ENCODE measurements around the gene SLC39A11. TPM values are rescaled to one million over a fixed set of nuclear protein-coding genes. Genes with fewer than 3 reads are reported as not detected.

The SLC39A11 gene
- total and polyA plus RNA-seq, 12 donors, result 7.0 to 91.4 (median 22.7) TPM

DNA sequence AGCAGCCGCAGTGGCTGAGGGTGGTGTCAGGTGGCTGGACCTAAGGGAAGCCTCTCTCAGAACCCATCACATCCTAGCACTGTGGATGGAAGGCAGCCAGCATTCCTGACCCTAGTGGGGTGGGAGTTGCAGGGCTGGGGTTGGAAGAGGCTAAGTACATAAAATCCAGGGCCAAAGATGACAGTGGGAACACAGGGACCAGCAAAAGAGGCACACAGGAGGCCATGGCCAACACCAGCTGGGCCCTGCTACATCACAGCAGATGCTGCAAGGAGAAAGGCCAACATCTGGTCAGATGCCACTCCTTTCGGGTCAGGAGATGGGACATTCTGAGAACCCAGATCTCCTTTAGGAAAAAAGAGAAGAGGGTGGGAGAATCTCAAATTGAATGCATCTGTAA is 415.4 kb downstream of the SLC39A11 start:
- no peaks in the 10 kb centered on the region for H3K36me3 ChIP-seq (replicated peaks in 1 of 2)
- no peak for TF ChIP-seq CTCF (IDR thresholded peaks at IDR 0.05)
- TF ChIP-seq POLR2A (IDR thresholded peaks at IDR 0.05), result no peak
- WGBS, 4 donors, result 91 to 92% (median 92%) methylated on average over 1 to 2 of the region's 2 CpGs
- no peaks in the 10 kb centered on the region for H3K27me3 ChIP-seq
- H3K4me1 ChIP-seq (replicated peaks in 1 of 2), result no peaks in the 10 kb centered on the region
- H3K4me3 ChIP-seq, result no peak overlapping the region
- no peak overlapping the region for H3K27ac ChIP-seq
- no peak for DNase-seq
- intact Hi-C loops (cut with DNase I), result loop anchor here in 1 of 2 donors (10.0 kb wide), 1 partner anchor 58 kb away; no protein-coding TSS in a partner anchor
- no peaks in the 10 kb centered on the region for H3K9me3 ChIP-seq (replicated peaks in 1 of 3)

DNA sequence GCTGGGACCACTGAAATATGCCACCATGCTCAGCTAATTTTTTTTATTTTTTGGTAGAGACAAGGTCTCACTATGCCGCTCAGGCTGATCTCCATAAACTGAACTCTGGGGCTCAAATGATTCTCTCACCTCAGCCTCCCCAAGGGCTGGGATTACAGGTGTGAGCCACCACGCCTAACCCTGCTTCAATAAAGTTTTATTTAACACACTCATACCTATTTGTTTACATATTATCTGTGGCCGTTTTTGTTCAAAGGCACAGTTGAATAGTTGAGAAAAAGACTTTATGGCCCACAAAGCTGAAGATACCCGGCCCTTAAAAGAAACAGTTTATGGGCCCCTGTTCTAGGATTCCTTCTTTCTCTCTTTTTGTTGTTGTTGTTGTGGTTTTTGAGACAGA is 419.8 kb downstream of the SLC39A11 start:
- DNase-seq, result no peak
- intact Hi-C loops (cut with DNase I), result loop anchor here in 1 of 2 donors (10.0 kb wide), 1 partner anchor 62 kb away; no protein-coding TSS in a partner anchor
- WGBS, 4 donors, result 91 to 93% (median 91%) methylated on average over 4 of the region's 4 CpGs

GRCh38 chr17:72671016-72671415 is 421.5 kb downstream of the SLC39A11 start:
- intact Hi-C loops (cut with DNase I), result loop anchor here in 1 of 2 donors (10.0 kb wide), 1 partner anchor 64 kb away; no protein-coding TSS in a partner anchor
- Histone ChIP-seq H3K27ac (no peak overlapping the region), H3K9me3 (replicated peaks in 1 of 3) (no peaks in the 10 kb centered on the region), H3K36me3 (replicated peaks in 1 of 2) (no peaks in the 10 kb centered on the region), H3K27me3 (no peaks in the 10 kb centered on the region), H3K4me1 (replicated peaks in 1 of 2) (no peaks in the 10 kb centered on the region), H3K4me3 (no peak overlapping the region)
- no peak for DNase-seq
- TF ChIP-seq CTCF (IDR thresholded peaks at IDR 0.05) (no peak), POLR2A (IDR thresholded peaks at IDR 0.05) (no peak)

More for the DNA sequence above, 419.8 kb downstream of the SLC39A11 start:
- Histone ChIP-seq H3K9me3 (replicated peaks in 1 of 3) (no peaks in the 10 kb centered on the region), H3K27me3 (no peaks in the 10 kb centered on the region), H3K4me3 (no peak overlapping the region), H3K36me3 (replicated peaks in 1 of 2) (no peaks in the 10 kb centered on the region), H3K27ac (no peak overlapping the region), H3K4me1 (replicated peaks in 1 of 2) (no peaks in the 10 kb centered on the region)
- TF ChIP-seq POLR2A (IDR thresholded peaks at IDR 0.05) (no peak), CTCF (IDR thresholded peaks at IDR 0.05) (no peak)

DNA sequence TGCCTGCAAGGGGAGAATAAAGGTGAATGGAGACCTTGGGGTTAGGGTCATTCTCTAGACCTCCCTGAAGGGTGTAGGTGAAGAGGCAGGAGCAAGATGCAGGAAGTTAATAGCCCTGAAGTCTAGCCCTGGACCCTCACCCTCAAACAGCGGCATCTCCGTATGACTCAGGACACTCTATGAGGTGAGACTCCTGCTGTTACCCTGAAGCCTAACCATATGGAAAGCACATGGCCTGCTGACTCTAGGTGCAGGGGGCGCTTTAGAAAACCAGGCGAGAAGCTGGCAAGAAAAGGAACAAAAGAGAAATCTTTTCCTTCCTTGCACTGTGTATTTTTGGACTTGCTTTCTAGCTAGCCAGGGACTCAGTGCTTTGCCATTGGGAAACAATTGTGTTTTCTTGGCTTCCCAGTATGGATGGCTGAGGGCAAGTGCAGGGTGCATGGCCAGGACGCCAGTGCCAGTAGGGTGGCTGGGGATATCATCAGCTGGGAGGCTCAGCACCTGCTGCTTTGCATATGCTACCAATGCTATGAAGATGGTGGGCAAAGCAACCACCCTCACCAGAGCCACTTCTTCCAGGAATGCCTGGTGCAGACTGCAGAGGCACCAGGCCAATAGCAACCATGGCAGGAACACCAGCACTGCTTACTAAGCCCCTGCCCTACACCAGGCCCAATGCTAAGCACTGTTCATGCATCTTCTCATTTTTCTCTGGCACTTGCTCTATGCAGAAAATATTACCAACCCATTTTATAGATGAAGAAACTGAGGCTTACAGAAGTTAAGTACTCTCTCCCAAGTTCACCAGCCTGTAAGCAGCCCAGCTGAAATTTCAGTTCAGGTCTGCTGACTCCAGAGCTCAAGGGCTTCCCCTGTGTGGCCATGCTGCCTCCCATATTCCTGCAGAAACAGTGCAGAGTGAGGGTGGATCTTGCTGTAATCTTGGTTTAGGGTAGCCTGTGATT is 425.1 kb downstream of the SLC39A11 start:
- intact Hi-C loops (cut with DNase I), result no loop called here
- Histone ChIP-seq H3K36me3 (replicated peaks in 1 of 2) (no peaks in the 10 kb centered on the region), H3K9me3 (replicated peaks in 1 of 3) (no peaks in the 10 kb centered on the region), H3K4me1 (replicated peaks in 1 of 2) (no peaks in the 10 kb centered on the region), H3K27ac (no peak overlapping the region), H3K4me3 (no peak overlapping the region), H3K27me3 (no peaks in the 10 kb centered on the region)
- DNase-seq, result no peak
- TF ChIP-seq POLR2A (IDR thresholded peaks at IDR 0.05) (no peak), CTCF (IDR thresholded peaks at IDR 0.05) (no peak)
- WGBS, 4 donors, result 87 to 94% (median 91%) methylated on average over 5 of the region's 5 CpGs
